Stimulated activated CD8-positive, alpha-beta memory T cell treated with anti-CD3 and anti-CD28 coated beads, Interleukin-4, amount 100 ng/mL, for 4 hours (primary cell): ENCODE data around the gene MRPL27.

Experiments
- DNase-seq, 2 donors: peaks; one replicate each; pipeline ENCODE4 v3.0.0-alpha.2; 2020; ENCODE audit warnings: low read depth in 2 of 2, low spot score in 1 of 2

MRPL27 gene

DNA sequence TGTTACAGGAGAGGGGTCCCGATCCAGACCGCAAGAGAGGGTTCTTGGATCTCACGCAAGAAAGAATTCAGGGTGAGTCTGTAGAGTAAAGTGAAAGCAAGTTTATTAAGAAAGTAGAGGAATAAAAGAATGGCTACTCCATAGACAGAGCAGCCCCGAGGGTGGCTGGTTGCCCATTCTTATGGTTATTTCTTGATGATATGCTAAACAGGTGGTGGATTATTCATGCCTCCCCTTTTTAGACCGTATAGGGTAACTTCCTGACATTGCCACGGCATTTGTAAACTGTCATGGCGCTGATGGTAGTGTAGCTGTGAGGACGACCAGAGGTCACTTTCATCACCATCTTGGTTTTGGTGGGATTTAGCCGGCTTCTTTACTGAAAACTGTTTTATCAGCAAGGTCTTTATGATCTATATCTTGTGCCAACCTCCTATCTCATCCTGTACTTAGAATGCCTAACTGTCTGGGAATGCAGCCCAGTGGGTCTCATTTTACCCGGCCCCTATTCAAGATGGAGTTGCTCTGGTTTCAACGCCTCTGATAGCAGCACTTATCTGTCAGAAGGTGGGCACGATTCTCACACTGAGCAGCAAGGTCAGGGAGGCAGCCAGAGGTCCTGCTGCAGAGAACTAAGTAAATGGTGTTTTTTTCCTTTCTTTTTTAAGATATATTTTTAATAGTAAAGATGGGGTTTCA lies 53.5 kb downstream of the MRPL27 start:
- no peak for DNase-seq

DNA sequence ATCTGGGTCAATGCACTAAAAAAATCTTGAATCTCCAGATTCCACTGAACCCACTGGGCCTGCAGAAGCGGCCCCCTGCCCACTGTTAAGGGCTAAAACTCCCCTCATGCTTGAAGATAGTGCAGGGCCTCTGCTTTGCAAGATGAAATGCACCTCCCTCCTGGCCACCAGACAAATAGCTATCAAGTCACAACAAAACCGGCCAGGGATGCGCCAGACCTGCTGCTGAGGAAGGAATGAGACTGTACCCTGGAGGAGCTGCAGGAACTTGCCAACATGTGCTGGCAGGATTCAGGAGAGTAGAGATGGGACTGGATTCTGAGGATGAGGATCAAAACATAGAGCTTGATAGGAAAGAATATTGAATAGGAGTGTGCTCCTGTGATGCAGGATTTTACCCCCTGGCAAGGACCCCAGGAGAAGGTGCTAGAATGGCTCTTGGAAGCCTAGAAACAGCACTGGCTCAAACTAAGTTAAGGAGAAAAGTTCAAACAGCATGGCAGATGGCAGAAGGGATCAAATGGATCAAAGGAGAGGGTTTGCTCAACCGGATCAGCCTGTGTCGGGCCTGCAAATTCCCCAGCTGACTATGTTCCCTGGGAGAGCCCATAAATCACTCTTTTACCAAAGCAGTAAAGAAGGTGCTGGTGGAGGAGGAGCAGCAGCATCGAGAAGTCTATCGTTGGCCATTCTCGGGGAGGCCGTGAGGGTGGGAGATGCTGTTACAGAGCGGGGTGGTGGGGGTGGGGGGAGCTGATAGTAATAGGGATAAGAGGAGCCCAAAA lies 54.3 kb downstream of the MRPL27 start:
- DNase-seq: no peak
